ENCODE results near the gene TMEM88.

Gene TMEM88

GRCh38 chr17:7818746-7819645 is 35.9 kb upstream of the TMEM88 start:
- no peak overlapping the region for H3K4me3 ChIP-seq (ENCODE audit: low read length)
- no peaks in the 10 kb centered on the region for H3K9me3 ChIP-seq (ENCODE audit: insufficient read depth, low read depth, low read length)
- no peak overlapping the region for H3K9ac ChIP-seq (ENCODE audit: low read depth, low read length)
- no peaks in the 10 kb centered on the region for H3K4me1 ChIP-seq (ENCODE audit: insufficient read depth, low read length)
- H3K27me3 ChIP-seq (ENCODE audit: insufficient read depth, low read length): peaks cover 17% of the 10 kb centered on the region
- H3K27ac ChIP-seq (ENCODE audit: low read length): no peak overlapping the region
- no peaks in the 10 kb centered on the region for H3K36me3 ChIP-seq (ENCODE audit: insufficient read depth, low read depth, low read length)

- Histone ChIP-seq H3K9ac (ENCODE audit: low read depth, low read length) (no peak overlapping the region), H3K4me1 (ENCODE audit: insufficient read depth, low read length) (no peaks in the 10 kb centered on the region), H3K27ac (ENCODE audit: low read length) (no peak overlapping the region), H3K9me3 (ENCODE audit: insufficient read depth, low read depth, low read length) (no peaks in the 10 kb centered on the region), H3K4me3 (ENCODE audit: low read length) (no peak overlapping the region), H3K36me3 (ENCODE audit: insufficient read depth, low read depth, low read length) (no peaks in the 10 kb centered on the region), H3K27me3 (ENCODE audit: insufficient read depth, low read length) (peaks cover 27% of the 10 kb centered on the region)
These were observed 34.6 kb upstream of the TMEM88 start for GRCh38 chr17:7820231-7820630.

- Histone ChIP-seq H3K9me3 (ENCODE audit: insufficient read depth, low read depth, low read length) (no peaks in the 10 kb centered on the region), H3K27ac (ENCODE audit: low read length) (no peak overlapping the region), H3K4me1 (ENCODE audit: insufficient read depth, low read length) (no peaks in the 10 kb centered on the region), H3K4me3 (ENCODE audit: low read length) (no peak overlapping the region), H3K27me3 (ENCODE audit: insufficient read depth, low read length) (peaks cover 40% of the 10 kb centered on the region), H3K9ac (ENCODE audit: low read depth, low read length) (no peak overlapping the region), H3K36me3 (ENCODE audit: insufficient read depth, low read depth, low read length) (no peaks in the 10 kb centered on the region)
These were observed 32.7 kb upstream of the TMEM88 start for GRCh38 chr17:7822126-7822525.

- no peak overlapping the region for H3K9ac ChIP-seq (ENCODE audit: low read depth, low read length)
These were observed 31.3 kb upstream of the TMEM88 start for GRCh38 chr17:7823581-7824001.

GRCh38 chr17:7824021-7824924 is 30.6 kb upstream of the TMEM88 start:
- Histone ChIP-seq H3K4me1 (ENCODE audit: insufficient read depth, low read length) (no peaks in the 10 kb centered on the region), H3K27me3 (ENCODE audit: insufficient read depth, low read length) (peaks cover 48% of the 10 kb centered on the region), H3K36me3 (ENCODE audit: insufficient read depth, low read depth, low read length) (no peaks in the 10 kb centered on the region), H3K9me3 (ENCODE audit: insufficient read depth, low read depth, low read length) (no peaks in the 10 kb centered on the region), H3K27ac (ENCODE audit: low read length) (no peak overlapping the region), H3K4me3 (ENCODE audit: low read length) (no peak overlapping the region), H3K9ac (ENCODE audit: low read depth, low read length) (no peak overlapping the region)

More at GRCh38 chr17:7823581-7824001, 31.3 kb upstream of the TMEM88 start:
- Histone ChIP-seq H3K4me3 (ENCODE audit: low read length) (no peak overlapping the region), H3K36me3 (ENCODE audit: insufficient read depth, low read depth, low read length) (no peaks in the 10 kb centered on the region), H3K9me3 (ENCODE audit: insufficient read depth, low read depth, low read length) (no peaks in the 10 kb centered on the region), H3K4me1 (ENCODE audit: insufficient read depth, low read length) (no peaks in the 10 kb centered on the region), H3K27me3 (ENCODE audit: insufficient read depth, low read length) (peaks cover 47% of the 10 kb centered on the region), H3K27ac (ENCODE audit: low read length) (no peak overlapping the region)

- H3K27ac ChIP-seq (ENCODE audit: low read length): no peak overlapping the region
These were observed 29.5 kb upstream of the TMEM88 start for GRCh38 chr17:7825206-7825990.

GRCh38 chr17:7830616-7831015 is 24.2 kb upstream of the TMEM88 start:
- Histone ChIP-seq H3K27me3 (ENCODE audit: insufficient read depth, low read length) (peaks cover 67% of the 10 kb centered on the region), H3K4me1 (ENCODE audit: insufficient read depth, low read length) (no peaks in the 10 kb centered on the region), H3K9me3 (ENCODE audit: insufficient read depth, low read depth, low read length) (no peaks in the 10 kb centered on the region), H3K9ac (ENCODE audit: low read depth, low read length) (no peak overlapping the region), H3K36me3 (ENCODE audit: insufficient read depth, low read depth, low read length) (no peaks in the 10 kb centered on the region), H3K27ac (ENCODE audit: low read length) (no peak overlapping the region), H3K4me3 (ENCODE audit: low read length) (no peak overlapping the region)

More at GRCh38 chr17:7825206-7825990, 29.5 kb upstream of the TMEM88 start:
- Histone ChIP-seq H3K4me3 (ENCODE audit: low read length) (no peak overlapping the region), H3K9me3 (ENCODE audit: insufficient read depth, low read depth, low read length) (no peaks in the 10 kb centered on the region), H3K36me3 (ENCODE audit: insufficient read depth, low read depth, low read length) (no peaks in the 10 kb centered on the region), H3K4me1 (ENCODE audit: insufficient read depth, low read length) (no peaks in the 10 kb centered on the region), H3K27me3 (ENCODE audit: insufficient read depth, low read length) (peaks cover 53% of the 10 kb centered on the region), H3K9ac (ENCODE audit: low read depth, low read length) (no peak overlapping the region)

- H3K27ac ChIP-seq (ENCODE audit: low read length): no peak overlapping the region
- H3K4me3 ChIP-seq (ENCODE audit: low read length): no peak overlapping the region
- no peaks in the 10 kb centered on the region for H3K9me3 ChIP-seq (ENCODE audit: insufficient read depth, low read depth, low read length)
- no peaks in the 10 kb centered on the region for H3K36me3 ChIP-seq (ENCODE audit: insufficient read depth, low read depth, low read length)
- no peak overlapping the region for H3K9ac ChIP-seq (ENCODE audit: low read depth, low read length)
- H3K27me3 ChIP-seq (ENCODE audit: insufficient read depth, low read length): peaks cover 61% of the 10 kb centered on the region
- no peaks in the 10 kb centered on the region for H3K4me1 ChIP-seq (ENCODE audit: insufficient read depth, low read length)
These were observed 23.6 kb upstream of the TMEM88 start for GRCh38 chr17:7831233-7831632.

GRCh38 chr17:7832431-7832830 is 22.4 kb upstream of the TMEM88 start:
- no peak overlapping the region for H3K27ac ChIP-seq (ENCODE audit: low read length)
- H3K4me3 ChIP-seq (ENCODE audit: low read length): no peak overlapping the region
- H3K9ac ChIP-seq (ENCODE audit: low read depth, low read length): no peak overlapping the region
- no peaks in the 10 kb centered on the region for H3K36me3 ChIP-seq (ENCODE audit: insufficient read depth, low read depth, low read length)
- H3K4me1 ChIP-seq (ENCODE audit: insufficient read depth, low read length): peaks cover 4% of the 10 kb centered on the region; the same call in 1 of the 2 replicates
- peaks cover 55% of the 10 kb centered on the region for H3K27me3 ChIP-seq (ENCODE audit: insufficient read depth, low read length)
- no peaks in the 10 kb centered on the region for H3K9me3 ChIP-seq (ENCODE audit: insufficient read depth, low read depth, low read length)

DNA sequence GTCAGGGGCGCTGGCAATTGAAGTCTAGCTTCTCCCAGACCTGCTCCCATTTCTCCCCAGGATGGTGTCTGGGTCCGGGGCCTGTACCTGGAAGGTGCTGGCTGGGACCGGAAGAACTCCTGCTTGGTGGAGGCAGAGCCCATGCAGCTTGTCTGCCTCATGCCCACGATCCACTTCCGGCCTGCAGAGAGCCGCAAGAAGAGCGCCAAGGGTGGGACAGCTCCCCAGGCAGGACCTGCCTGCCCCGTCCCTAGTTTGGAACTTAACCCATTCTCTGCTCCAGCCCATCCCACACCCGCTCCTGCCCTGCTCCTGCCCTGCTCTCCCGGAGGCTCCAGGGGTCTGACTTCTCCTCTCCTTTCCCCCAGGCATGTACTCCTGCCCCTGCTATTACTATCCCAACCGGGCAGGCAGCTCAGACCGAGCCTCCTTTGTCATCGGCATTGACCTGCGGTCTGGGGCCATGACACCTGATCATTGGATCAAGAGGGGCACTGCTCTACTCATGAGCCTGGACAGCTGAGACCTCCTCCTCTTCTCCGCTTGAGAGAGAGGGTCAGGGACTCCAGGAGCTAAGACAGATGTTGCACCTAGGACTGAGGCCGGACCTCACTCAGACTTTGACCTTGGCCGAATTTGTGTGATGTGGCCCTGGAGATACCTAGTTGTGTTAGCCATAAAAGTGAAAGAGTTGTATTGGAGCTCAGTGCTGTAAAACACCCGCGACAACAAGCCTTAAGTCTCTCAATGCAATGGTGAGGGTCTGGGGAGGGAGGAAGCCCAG is 21.7 kb upstream of the TMEM88 start:
- Histone ChIP-seq H3K4me1 (ENCODE audit: insufficient read depth, low read length) (peaks cover 8% of the 10 kb centered on the region; the same call in 1 of the 2 replicates), H3K4me3 (ENCODE audit: low read length) (peak overlapping the region; percentile 90), H3K9me3 (ENCODE audit: insufficient read depth, low read depth, low read length) (no peaks in the 10 kb centered on the region), H3K27ac (ENCODE audit: low read length) (no peak overlapping the region), H3K27me3 (ENCODE audit: insufficient read depth, low read length) (peaks cover 49% of the 10 kb centered on the region), H3K36me3 (ENCODE audit: insufficient read depth, low read depth, low read length) (no peaks in the 10 kb centered on the region), H3K9ac (ENCODE audit: low read depth, low read length) (no peak overlapping the region)
